ENCODE results near the gene RBM33. TPM values are rescaled to one million over a fixed set of nuclear protein-coding genes. Genes with fewer than 3 reads are reported as not detected.

The RBM33 gene
- total and polyA plus RNA-seq, 2 of the 13 experiments (the other 11 are each of a cell fraction or from before 2014, with no cell fraction given) = 12.4 to 28.9 TPM

DNA sequence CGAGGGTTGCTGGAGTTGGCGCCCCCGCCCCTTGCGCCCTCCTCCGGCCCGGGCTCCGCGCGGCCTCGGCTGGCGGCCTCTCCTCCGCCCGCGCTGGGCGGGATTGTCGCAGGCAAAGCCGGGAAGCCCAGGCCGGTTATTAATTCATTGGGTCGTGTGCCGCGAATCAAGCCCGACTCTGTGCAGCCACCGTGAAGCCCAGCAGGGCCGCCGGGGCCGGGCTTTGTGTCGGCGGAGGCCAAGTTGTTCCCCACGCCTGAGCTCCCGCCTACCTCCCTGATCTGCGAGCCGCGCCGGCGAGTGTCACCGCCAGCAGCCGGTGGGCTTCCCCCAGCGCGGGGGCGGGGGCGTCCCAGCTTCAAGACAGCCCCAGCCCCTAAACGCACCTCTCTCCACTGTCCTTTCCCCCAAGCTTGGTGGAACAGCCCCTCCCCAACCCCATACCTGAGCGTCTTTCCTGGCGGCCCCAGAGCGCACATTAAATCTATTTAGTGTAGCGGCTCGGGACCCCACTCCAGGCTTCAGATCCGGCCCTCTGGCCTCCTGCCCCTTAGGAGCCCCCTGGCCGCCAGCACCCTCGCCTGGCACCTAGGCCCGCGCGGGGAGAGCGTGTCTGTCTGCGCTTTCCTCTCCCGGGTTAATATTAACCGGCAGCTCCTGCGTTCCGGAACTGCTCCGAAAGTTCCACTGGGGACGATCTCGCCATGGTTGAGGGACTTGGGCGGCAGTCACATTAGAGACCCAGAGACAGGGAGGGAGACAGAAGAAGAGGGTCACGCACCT lies 164.3 kb downstream of the RBM33 start (continued):
- TF ChIP-seq PCBP2 (optimal IDR thresholded peaks at IDR 0.05; ENCODE audit: low read depth, low read length, poor library complexity, severe bottlenecking) (no peak), TRIM24 (CRISPR knock-in tag; IDR thresholded peaks at IDR 0.05) (no peak), HDAC6 (IDR thresholded peaks at IDR 0.05; ENCODE audit: low read depth, low read length) (no peak), ZSCAN30 (CRISPR knock-in tag; IDR thresholded peaks at IDR 0.05) (no peak), ZNF383 (CRISPR knock-in tag; IDR thresholded peaks at IDR 0.05; ENCODE audit: borderline replicate concordance) (no peak), SSRP1 (CRISPR knock-in tag; IDR thresholded peaks at IDR 0.05) (no peak), ZSCAN5A (CRISPR knock-in tag; IDR thresholded peaks at IDR 0.05; ENCODE audit: borderline replicate concordance) (no peak), ZNF512B (CRISPR knock-in tag; IDR thresholded peaks at IDR 0.05; ENCODE audit: borderline replicate concordance) (no peak), SMAD9 (CRISPR knock-in tag; IDR thresholded peaks at IDR 0.05) (0 out of 2 replicates have a peak, but pooled peaks have one; percentile 15), GATAD1 (CRISPR knock-in tag; IDR thresholded peaks at IDR 0.05) (peak; percentile 36; the same call in 1 of the 2 replicates), ARID2 (CRISPR knock-in tag; IDR thresholded peaks at IDR 0.05; ENCODE audit: borderline replicate concordance) (peak; percentile 71; the same call in 1 of the 2 replicates), CBX1 (IDR thresholded peaks at IDR 0.05; ENCODE audit: low read depth) (no peak), SP5 (CRISPR knock-in tag; IDR thresholded peaks at IDR 0.05; ENCODE audit: borderline replicate concordance, low read depth) (0 out of 2 replicates have a peak, but pooled peaks have one; percentile 16), POLR2A (IDR thresholded peaks at IDR 0.05; ENCODE audit: insufficient read depth in 1 of 2, low read depth in 2 of 2, low read length in 2 of 2) (peak in 1 of 2 experiments; percentile 56; a peak in 2 of 4 replicates), KAT2B (IDR thresholded peaks at IDR 0.05; ENCODE audit: borderline replicate concordance, low read depth, low read length) (no peak)
- TF ChIP-seq, protein P1, sequence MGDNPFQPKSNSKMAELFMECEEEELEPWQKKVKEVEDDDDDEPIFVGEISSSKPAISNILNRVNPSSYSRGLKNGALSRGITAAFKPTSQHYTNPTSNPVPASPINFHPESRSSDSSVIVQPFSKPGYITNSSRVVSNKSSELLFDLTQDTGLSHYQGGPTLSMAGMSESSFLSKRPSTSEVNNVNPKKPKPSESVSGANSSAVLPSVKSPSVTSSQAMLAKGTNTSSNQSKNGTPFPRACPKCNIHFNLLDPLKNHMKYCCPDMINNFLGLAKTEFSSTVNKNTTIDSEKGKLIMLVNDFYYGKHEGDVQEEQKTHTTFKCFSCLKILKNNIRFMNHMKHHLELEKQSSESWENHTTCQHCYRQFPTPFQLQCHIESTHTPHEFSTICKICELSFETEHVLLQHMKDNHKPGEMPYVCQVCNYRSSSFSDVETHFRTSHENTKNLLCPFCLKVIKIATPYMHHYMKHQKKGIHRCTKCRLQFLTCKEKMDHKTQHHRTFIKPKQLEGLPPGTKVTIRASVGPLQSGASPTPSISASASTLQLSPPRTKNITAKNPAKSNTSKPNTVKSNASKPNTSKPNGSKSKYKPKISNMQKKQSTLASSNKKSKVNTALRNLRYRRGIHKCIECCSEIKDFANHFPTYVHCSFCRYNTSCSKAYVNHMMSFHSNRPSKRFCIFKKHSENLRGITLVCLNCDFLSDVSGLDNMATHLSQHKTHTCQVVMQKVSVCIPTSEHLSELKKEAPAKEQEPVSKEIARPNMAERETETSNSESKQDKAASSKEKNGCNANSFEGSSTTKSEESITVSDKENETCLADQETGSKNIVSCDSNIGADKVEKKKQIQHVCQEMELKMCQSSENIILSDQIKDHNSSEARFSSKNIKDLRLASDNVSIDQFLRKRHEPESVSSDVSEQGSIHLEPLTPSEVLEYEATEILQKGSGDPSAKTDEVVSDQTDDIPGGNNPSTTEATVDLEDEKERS (CRISPR knock-in tag; IDR thresholded peaks at IDR 0.05) = no peak
- TF ChIP-seq, protein P2, sequence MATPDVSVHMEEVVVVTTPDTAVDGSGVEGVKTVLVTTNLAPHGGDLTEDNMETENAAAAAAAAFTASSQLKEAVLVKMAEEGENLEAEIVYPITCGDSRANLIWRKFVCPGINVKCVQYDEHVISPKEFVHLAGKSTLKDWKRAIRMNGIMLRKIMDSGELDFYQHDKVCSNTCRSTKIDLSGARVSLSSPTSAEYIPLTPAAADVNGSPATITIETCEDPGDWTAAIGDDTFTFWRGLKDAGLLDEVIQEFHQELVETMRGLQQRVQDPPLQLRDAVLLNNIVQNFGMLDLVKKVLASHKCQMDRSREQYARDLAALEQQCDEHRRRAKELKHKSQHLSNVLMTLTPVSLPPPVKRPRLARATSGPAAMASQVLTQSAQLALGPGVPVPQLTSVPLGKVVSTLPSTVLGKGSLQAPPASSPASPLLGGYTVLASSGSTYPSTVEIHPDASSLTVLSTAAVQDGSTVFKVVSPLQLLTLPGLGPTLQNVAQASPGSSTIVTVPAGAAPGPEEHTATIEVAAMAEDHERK (CRISPR knock-in tag; IDR thresholded peaks at IDR 0.05; ENCODE audit: low read depth) = no peak
- TF ChIP-seq, protein P3, sequence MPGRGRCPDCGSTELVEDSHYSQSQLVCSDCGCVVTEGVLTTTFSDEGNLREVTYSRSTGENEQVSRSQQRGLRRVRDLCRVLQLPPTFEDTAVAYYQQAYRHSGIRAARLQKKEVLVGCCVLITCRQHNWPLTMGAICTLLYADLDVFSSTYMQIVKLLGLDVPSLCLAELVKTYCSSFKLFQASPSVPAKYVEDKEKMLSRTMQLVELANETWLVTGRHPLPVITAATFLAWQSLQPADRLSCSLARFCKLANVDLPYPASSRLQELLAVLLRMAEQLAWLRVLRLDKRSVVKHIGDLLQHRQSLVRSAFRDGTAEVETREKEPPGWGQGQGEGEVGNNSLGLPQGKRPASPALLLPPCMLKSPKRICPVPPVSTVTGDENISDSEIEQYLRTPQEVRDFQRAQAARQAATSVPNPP (CRISPR knock-in tag; IDR thresholded peaks at IDR 0.05) = no peak
